GM12801 (cell line): ENCODE results near the gene ASB18.

ENCODE experiments used
- CTCF ChIP-seq: IDR thresholded peaks from one replicate; pipeline ENCODE4 v1.5.1; 2011; ENCODE audit warnings: control low read depth; ENCODE audit not compliant: insufficient read length; ENCODE audit errors: extremely low read depth

The ASB18 gene

GRCh38 chr2:236210536-236210935 is 53.7 kb downstream of the ASB18 start:
- no peak for TF ChIP-seq CTCF

- no peak for TF ChIP-seq CTCF
Measured at GRCh38 chr2:236209996-236210395, 54.2 kb downstream of the ASB18 start.

GRCh38 chr2:236209535-236209934 is 54.7 kb downstream of the ASB18 start:
- no peak for TF ChIP-seq CTCF

GRCh38 chr2:236208019-236208926 is 55.9 kb downstream of the ASB18 start:
- TF ChIP-seq CTCF = no peak

- TF ChIP-seq CTCF = no peak
Measured at GRCh38 chr2:236207472-236207871, 56.7 kb downstream of the ASB18 start.

- TF ChIP-seq CTCF = no peak
Measured at GRCh38 chr2:236205867-236206645, 58.1 kb downstream of the ASB18 start.

- TF ChIP-seq CTCF = no peak
Measured at GRCh38 chr2:236204953-236205352, 59.3 kb downstream of the ASB18 start.
